MCF 10A (cell line): ENCODE results near the gene CACNA2D3. TPM values are rescaled to one million over a fixed set of nuclear protein-coding genes. Genes with fewer than 3 reads are reported as not detected.

Experiments
- BruUV-seq: library from RNA; stranded (reverse); fragments of 400-500 nt; replicated peaks from 2 replicates; lab custom pipeline; 2021; lab: Mats Ljungman, UMichigan
- CTCF ChIA-PET: fragments of 300-600 bp; sonication (Branson Sonifier 250); formaldehyde crosslinking; extraction: SDS; loops from one replicate; lab custom pipeline; 2021; ENCODE audit warnings: antibody characterized with exemption, inconsistent platforms; lab: Yijun Ruan, JAX
- POLR2A ChIA-PET: fragments of 300-600, 350-650 bp; sonication (Branson Sonifier 250); formaldehyde crosslinking; extraction: SDS; loops from one replicate; lab custom pipeline; 2020; ENCODE audit warnings: antibody characterized with exemption, inconsistent platforms; lab: Yijun Ruan, JAX
- DNase-seq: peaks from one replicate; pipeline ENCODE4 v3.0.0-alpha.2; 2018; ENCODE audit not compliant: unreplicated experiment
- H3K27ac Mint-ChIP-seq: one replicate; pipeline ENCODE4 v1.8.0; 2022; ENCODE audit warnings: mild to moderate bottlenecking, low read depth, mixed read lengths; ENCODE audit not compliant: unreplicated experiment
- H3K27me3 Mint-ChIP-seq: one replicate; pipeline ENCODE4 v1.8.0; 2022; ENCODE audit warnings: mixed read lengths; ENCODE audit not compliant: insufficient read depth, unreplicated experiment
- H3K36me3 Mint-ChIP-seq: one replicate; pipeline ENCODE4 v1.8.0; 2022; ENCODE audit warnings: mild to moderate bottlenecking, moderate library complexity, mixed read lengths; ENCODE audit not compliant: insufficient read depth, unreplicated experiment
- H3K4me1 Mint-ChIP-seq: one replicate; pipeline ENCODE4 v1.8.0; 2022; ENCODE audit warnings: mixed read lengths; ENCODE audit not compliant: insufficient read depth, unreplicated experiment
- H3K4me3 Mint-ChIP-seq: one replicate; pipeline ENCODE4 v1.8.0; 2022; ENCODE audit warnings: mild to moderate bottlenecking, moderate library complexity, mixed read lengths; ENCODE audit not compliant: unreplicated experiment
- H3K9me3 Mint-ChIP-seq: one replicate; pipeline ENCODE4 v1.8.0; 2022; ENCODE audit warnings: mixed read lengths; ENCODE audit not compliant: unreplicated experiment
- intact Hi-C: fragments of 100-400 bp; cut with micrococcal nuclease; formaldehyde crosslinking; loops from 2 replicates; pipeline ENCODE4 v1.14.1; 2022
- total RNA-seq: library from RNA; stranded (reverse); gene quantifications from 2 replicates; pipeline ENCODE4 v1.2.3, GENCODE V29; 2022
- TF ChIP-seq, protein P1 (sequence below): fragments of 200-600 bp; IDR thresholded peaks from one replicate; pipeline ENCODE4 v1.8.0; 2022; ENCODE audit warnings: antibody characterized with exemption, mild to moderate bottlenecking; ENCODE audit not compliant: unreplicated experiment

Gene CACNA2D3
- total RNA-seq, 1 experiment from 2014 or later = 2.3 TPM

DNA sequence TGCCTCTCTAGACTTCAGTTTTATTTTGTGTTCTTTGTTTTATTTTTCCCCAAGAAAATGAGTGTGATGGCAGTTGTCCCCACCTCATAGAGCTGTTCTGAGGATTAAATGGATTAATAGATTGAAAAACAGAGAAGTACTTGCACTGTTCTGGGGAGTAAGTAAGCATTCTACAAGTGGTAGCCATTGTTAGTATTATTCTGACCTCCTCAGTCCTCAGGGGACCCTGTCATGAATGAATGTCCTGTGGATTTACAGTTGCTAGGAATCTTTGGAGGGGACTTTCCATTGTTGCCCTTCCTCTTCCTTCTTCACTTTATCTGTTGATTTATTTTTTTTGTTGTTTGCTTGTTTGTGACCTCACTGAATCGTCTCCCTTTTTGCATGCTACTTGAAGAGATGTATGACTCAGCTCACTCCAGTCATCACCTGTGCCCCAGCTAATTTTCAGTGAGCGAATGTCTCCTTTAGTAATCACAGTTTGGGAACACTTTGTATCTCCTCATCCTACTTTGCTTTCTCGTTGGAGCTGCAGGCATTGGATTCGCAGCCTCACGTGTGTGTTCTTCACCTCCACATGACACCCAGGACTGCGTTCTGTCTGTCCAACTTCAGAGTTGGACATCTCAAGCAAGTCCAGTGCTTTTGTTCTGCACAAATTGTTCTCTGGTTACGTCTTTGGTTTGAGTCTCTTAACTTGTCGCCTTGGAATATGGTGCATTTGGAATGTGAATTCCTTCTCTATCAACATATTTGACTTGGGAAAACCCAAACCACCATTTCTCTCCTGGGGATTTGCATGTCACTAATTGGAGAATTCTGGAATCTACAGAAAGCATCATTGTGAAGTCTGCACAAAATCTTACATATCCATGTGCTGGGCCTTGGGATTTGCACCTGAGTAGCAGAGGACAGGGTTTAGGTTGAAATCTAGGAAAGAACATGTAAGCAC, 751.0 kb downstream of the CACNA2D3 start:
- H3K4me3 Mint-ChIP-seq = no peak overlapping the region
- BruUV-seq = no TSS peak
- CTCF ChIA-PET = interaction anchor here (0.6 to 1.9 kb wide), 4 partner anchors 18 to 307 kb away, joined by 3 to 8 read pairs (median 4); no protein-coding TSS in a partner anchor
- H3K9me3 Mint-ChIP-seq = no peaks in the 10 kb centered on the region
- intact Hi-C loops = loop anchor here (5.0 kb wide), 4 partner anchors 124 to 1024 kb away; partner anchors contain the start of gene WNT5A
- H3K36me3 Mint-ChIP-seq = no peaks in the 10 kb centered on the region
- TF ChIP-seq, protein P1, sequence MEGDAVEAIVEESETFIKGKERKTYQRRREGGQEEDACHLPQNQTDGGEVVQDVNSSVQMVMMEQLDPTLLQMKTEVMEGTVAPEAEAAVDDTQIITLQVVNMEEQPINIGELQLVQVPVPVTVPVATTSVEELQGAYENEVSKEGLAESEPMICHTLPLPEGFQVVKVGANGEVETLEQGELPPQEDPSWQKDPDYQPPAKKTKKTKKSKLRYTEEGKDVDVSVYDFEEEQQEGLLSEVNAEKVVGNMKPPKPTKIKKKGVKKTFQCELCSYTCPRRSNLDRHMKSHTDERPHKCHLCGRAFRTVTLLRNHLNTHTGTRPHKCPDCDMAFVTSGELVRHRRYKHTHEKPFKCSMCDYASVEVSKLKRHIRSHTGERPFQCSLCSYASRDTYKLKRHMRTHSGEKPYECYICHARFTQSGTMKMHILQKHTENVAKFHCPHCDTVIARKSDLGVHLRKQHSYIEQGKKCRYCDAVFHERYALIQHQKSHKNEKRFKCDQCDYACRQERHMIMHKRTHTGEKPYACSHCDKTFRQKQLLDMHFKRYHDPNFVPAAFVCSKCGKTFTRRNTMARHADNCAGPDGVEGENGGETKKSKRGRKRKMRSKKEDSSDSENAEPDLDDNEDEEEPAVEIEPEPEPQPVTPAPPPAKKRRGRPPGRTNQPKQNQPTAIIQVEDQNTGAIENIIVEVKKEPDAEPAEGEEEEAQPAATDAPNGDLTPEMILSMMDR = no peak
- no peaks in the 10 kb centered on the region for H3K27me3 Mint-ChIP-seq
- peak overlapping the region; percentile 58 for H3K27ac Mint-ChIP-seq
- DNase-seq = no peak
- peaks cover 42% of the 10 kb centered on the region for H3K4me1 Mint-ChIP-seq
- POLR2A ChIA-PET = interaction anchor here (0.7 to 1.6 kb wide), 3 partner anchors 8 to 87 kb away, joined by 3 to 5 read pairs (median 4); no protein-coding TSS in a partner anchor

DNA sequence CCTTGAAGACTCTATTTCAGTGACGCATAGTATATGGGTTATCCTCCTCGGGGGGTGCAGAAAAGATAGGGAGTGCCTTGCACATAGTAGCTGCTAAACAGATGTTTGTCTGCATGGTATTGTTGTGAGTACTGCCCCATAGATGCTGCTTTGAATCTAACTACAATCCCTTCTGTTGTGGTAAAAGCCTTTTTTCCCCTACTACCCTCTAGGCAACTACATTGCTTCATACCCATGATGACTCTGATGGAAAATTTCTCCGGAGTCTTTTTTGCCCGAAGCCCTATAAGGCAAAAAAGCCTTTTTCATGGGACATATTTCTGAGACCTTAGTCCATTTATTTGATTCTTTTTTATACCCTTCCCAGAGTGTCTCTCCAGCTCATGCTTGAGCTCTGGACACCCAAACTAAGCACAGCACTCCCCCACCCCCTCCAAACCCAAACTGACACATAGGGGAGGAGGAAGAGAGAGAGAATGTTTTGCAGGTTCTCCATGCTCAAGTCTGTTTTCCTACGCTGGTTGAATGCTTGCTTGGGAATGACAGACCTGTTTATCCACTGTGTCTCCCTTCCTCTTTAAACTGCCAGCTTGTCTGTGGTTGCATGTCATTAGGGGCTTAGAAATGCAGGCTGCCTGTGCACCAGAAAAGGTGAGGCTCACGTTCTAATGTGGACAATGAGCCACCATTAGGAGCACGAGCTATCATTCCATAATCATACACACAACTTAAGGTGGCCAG, 752.6 kb downstream of the CACNA2D3 start:
- Mint-ChIP-seq H3K9me3 (no peaks in the 10 kb centered on the region), H3K4me1 (peaks cover 42% of the 10 kb centered on the region), H3K27ac (peak overlapping the region; percentile 35), H3K27me3 (no peaks in the 10 kb centered on the region), H3K36me3 (no peaks in the 10 kb centered on the region), H3K4me3 (no peak overlapping the region)
- ChIA-PET POLR2A (interaction anchor here (1.4 kb wide), 1 partner anchor 17 kb away, joined by 5 read pairs; no protein-coding TSS in a partner anchor), CTCF (interaction anchor here (0.6 to 0.9 kb wide), 4 partner anchors 17 to 67 kb away, joined by 3 to 4 read pairs (median 3); no protein-coding TSS in a partner anchor)
- BruUV-seq = no TSS peak
- TF ChIP-seq, protein P1 = no peak
- peak; percentile 25 for DNase-seq
- intact Hi-C loops = loop anchor here (5.0 kb wide), 4 partner anchors 122 to 1022 kb away; partner anchors contain the start of gene WNT5A

DNA sequence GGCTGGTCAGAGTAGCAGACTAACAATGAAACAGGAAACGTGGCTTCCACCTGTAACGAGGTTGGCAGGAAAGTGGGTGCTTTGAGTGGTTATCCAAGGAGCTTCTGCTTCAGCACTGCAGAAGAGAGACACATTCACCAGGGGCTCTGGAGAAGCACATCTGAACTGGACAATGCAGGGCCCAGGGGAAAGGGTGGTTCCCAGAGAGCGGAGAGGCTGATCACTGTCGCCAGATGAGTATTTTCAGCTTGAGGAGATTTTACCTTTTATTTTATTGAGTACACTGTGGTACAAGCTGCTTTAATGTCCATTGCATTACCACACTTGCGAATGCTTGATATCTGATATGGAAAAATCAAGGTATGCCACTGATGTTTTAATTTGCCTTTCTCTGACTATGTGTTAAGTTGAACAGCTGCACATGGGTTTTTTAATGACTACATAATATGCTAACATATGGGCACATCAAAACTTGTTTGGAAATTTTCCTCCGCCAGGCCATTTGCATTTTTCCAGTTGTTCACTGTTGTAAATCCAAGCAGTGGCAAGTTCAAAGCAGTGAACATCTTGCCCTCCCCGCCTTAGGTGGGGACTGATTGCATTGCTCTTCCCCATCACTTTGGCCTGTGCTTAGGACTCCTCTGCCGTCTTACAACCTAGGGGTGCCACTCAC, 753.4 kb downstream of the CACNA2D3 start:
- intact Hi-C loops = no loop called here
- peaks cover 38% of the 10 kb centered on the region for H3K4me1 Mint-ChIP-seq

More for the DNA sequence above, 753.4 kb downstream of the CACNA2D3 start:
- Mint-ChIP-seq H3K27me3 (no peaks in the 10 kb centered on the region), H3K27ac (peak overlapping the region; percentile 35), H3K4me3 (no peak overlapping the region), H3K36me3 (no peaks in the 10 kb centered on the region), H3K9me3 (no peaks in the 10 kb centered on the region)
- no TSS peak for BruUV-seq
- TF ChIP-seq, protein P1 = no peak
- CTCF ChIA-PET = interaction anchor here (0.8 kb wide), 2 partner anchors 17 to 23 kb away, joined by 3 to 4 read pairs; no protein-coding TSS in a partner anchor
- POLR2A ChIA-PET = interaction anchor here (1.4 kb wide), 1 partner anchor 16 kb away, joined by 5 read pairs; no protein-coding TSS in a partner anchor
- DNase-seq = no peak
